WTC11 (cell line): ENCODE results near the gene DEPDC5. TPM values are rescaled to one million over a fixed set of nuclear protein-coding genes. Genes with fewer than 3 reads are reported as not detected.

Experiments
- ATAC-seq: fragments of 200-7000 bp; cut with Tn5 transposase; 2 replicates; pipeline ENCODE4 v1.10.0; 2021; ENCODE audit warnings: mild to moderate bottlenecking, moderate library complexity
- CTCF ChIA-PET: fragments of 300-600 bp; sonication (Branson Sonifier 250); formaldehyde crosslinking; loops from one replicate; lab custom pipeline; 2021; ENCODE audit warnings: antibody characterized with exemption; lab: Charles Lee
- POLR2A ChIA-PET: fragments of 350-600 bp; sonication (Branson Sonifier 250); formaldehyde crosslinking; loops from one replicate; lab custom pipeline; 2021; ENCODE audit warnings: antibody characterized with exemption; lab: Charles Lee
- DNase-seq: peaks from one replicate; pipeline ENCODE4 v3.0.0; 2021; ENCODE audit warnings: low spot score
- H3K27ac Mint-ChIP-seq: 2 replicates; pipeline ENCODE4 v1.8.0; 2021; ENCODE audit warnings: mixed read lengths
- H3K27me3 Mint-ChIP-seq: 2 replicates; pipeline ENCODE4 v1.8.0; 2021; ENCODE audit warnings: low read depth, mild to moderate bottlenecking, moderate library complexity, mixed read lengths
- H3K36me3 Mint-ChIP-seq: 2 replicates; pipeline ENCODE4 v1.8.0; 2021; ENCODE audit warnings: mixed read lengths
- H3K4me1 Mint-ChIP-seq: 2 replicates; pipeline ENCODE4 v1.8.0; 2022; ENCODE audit warnings: mixed read lengths
- H3K4me3 Mint-ChIP-seq: 2 replicates; pipeline ENCODE4 v1.8.0; 2021; ENCODE audit warnings: mild to moderate bottlenecking, moderate library complexity, mixed read lengths
- H3K9me3 Mint-ChIP-seq: 2 replicates; pipeline ENCODE4 v1.8.0; 2021; ENCODE audit warnings: mixed read lengths
- ARID4B ChIP-seq: sonication (generic); formaldehyde crosslinking; IDR thresholded peaks from 2 replicates; pipeline ENCODE4 v1.8.0; 2023; ENCODE audit warnings: missing genetic modification reagents, mild to moderate bottlenecking, borderline replicate concordance
- ATF1 ChIP-seq: sonication (generic); formaldehyde crosslinking; IDR thresholded peaks from 2 replicates; pipeline ENCODE4 v1.8.1; 2023; ENCODE audit warnings: mild to moderate bottlenecking, moderate library complexity, missing genetic modification reagents
- CBFB ChIP-seq: sonication (generic); formaldehyde crosslinking; IDR thresholded peaks from 2 replicates; pipeline ENCODE4 v1.8.1; 2022; ENCODE audit warnings: mild to moderate bottlenecking, low read depth, missing genetic modification reagents
- CREB1 ChIP-seq: sonication (generic); formaldehyde crosslinking; IDR thresholded peaks from 2 replicates; pipeline ENCODE4 v1.8.0; 2023; ENCODE audit warnings: mild to moderate bottlenecking, missing genetic modification reagents
- GTF2I ChIP-seq: fragments of 250-450 bp; sonication (Bioruptor Pico); conservative IDR thresholded peaks from 2 replicates; pipeline ENCODE4 v1.4.0; 2021; ENCODE audit warnings: mild to moderate bottlenecking
- KAT7 ChIP-seq: sonication (generic); formaldehyde crosslinking; IDR thresholded peaks from 2 replicates; pipeline ENCODE4 v1.8.1; 2023; ENCODE audit warnings: missing genetic modification reagents, mild to moderate bottlenecking, borderline replicate concordance
- MXD4 ChIP-seq: fragments of 250-450 bp; sonication (Bioruptor Pico); IDR thresholded peaks from 2 replicates; pipeline ENCODE4 v1.8.0; 2021; ENCODE audit warnings: mild to moderate bottlenecking, moderate library complexity, borderline replicate concordance
- NFE2L1 ChIP-seq: sonication (generic); formaldehyde crosslinking; IDR thresholded peaks from 2 replicates; pipeline ENCODE4 v1.8.1; 2023; ENCODE audit warnings: missing genetic modification reagents
- NR3C1 ChIP-seq: sonication (generic); formaldehyde crosslinking; conservative IDR thresholded peaks from 2 replicates; pipeline ENCODE4 v1.8.1; 2023; ENCODE audit warnings: low read depth, mild to moderate bottlenecking, missing genetic modification reagents
- RORB ChIP-seq: fragments of 250-450 bp; sonication (Bioruptor Pico); IDR thresholded peaks from 2 replicates; pipeline ENCODE4 v1.9.0; 2021; ENCODE audit warnings: mild to moderate bottlenecking
- SMAD3 ChIP-seq: sonication (generic); formaldehyde crosslinking; IDR thresholded peaks from 2 replicates; pipeline ENCODE4 v1.8.0; 2022; ENCODE audit warnings: missing genetic modification reagents, mild to moderate bottlenecking, borderline replicate concordance
- TCF7 ChIP-seq: sonication (generic); formaldehyde crosslinking; IDR thresholded peaks from 2 replicates; pipeline ENCODE4 v1.8.0; 2022; ENCODE audit warnings: mild to moderate bottlenecking, low read depth, missing genetic modification reagents, moderate library complexity
- TEAD4 ChIP-seq: sonication (generic); formaldehyde crosslinking; IDR thresholded peaks from 2 replicates; pipeline ENCODE4 v1.8.0; 2022; ENCODE audit warnings: mild to moderate bottlenecking, missing genetic modification reagents
- ZNF423 ChIP-seq: fragments of 250-450 bp; sonication (Bioruptor Pico); IDR thresholded peaks from 2 replicates; pipeline ENCODE4 v2.1.2; 2022; ENCODE audit warnings: mild to moderate bottlenecking, moderate library complexity
- ZNF671 ChIP-seq: fragments of 250-450 bp; sonication (Bioruptor Pico); IDR thresholded peaks from 2 replicates; pipeline ENCODE4 v1.8.0; 2021; ENCODE audit warnings: mild to moderate bottlenecking
- total RNA-seq: library from RNA; stranded (reverse); gene quantifications from 3 replicates; pipeline ENCODE4 v1.2.3, GENCODE V29; 2021
- TF ChIP-seq, protein P1 (sequence below): sonication (generic); formaldehyde crosslinking; IDR thresholded peaks from 2 replicates; pipeline ENCODE4 v1.8.1; 2022; ENCODE audit warnings: mild to moderate bottlenecking, moderate library complexity, missing genetic modification reagents
- TF ChIP-seq, protein P2 (sequence below): sonication (generic); formaldehyde crosslinking; IDR thresholded peaks from 2 replicates; pipeline ENCODE4 v1.8.1; 2023; ENCODE audit warnings: mild to moderate bottlenecking, missing genetic modification reagents
- TF ChIP-seq, protein P3 (sequence below): sonication (generic); formaldehyde crosslinking; conservative IDR thresholded peaks from 2 replicates; pipeline ENCODE4 v1.8.1; 2022; ENCODE audit warnings: mild to moderate bottlenecking, missing genetic modification reagents
- TF ChIP-seq, protein P4 (sequence below): sonication (generic); formaldehyde crosslinking; IDR thresholded peaks from 2 replicates; pipeline ENCODE4 v1.8.1; 2022; ENCODE audit warnings: missing genetic modification reagents, borderline replicate concordance
- TF ChIP-seq, protein P5 (sequence below): fragments of 250-450 bp; sonication (Bioruptor Pico); conservative IDR thresholded peaks from 2 replicates; pipeline ENCODE4 v1.9.0; 2021; ENCODE audit warnings: mild to moderate bottlenecking

Gene DEPDC5
- total RNA-seq, 1 experiment from 2014 or later = 40.5 TPM

GRCh38 chr22:31844941-31845340 lies 91.1 kb downstream of the DEPDC5 start:
- Mint-ChIP-seq H3K4me1 (peaks cover 3% of the 10 kb centered on the region), H3K27me3 (no peaks in the 10 kb centered on the region), H3K27ac (no peak overlapping the region), H3K9me3 (peaks cover 27% of the 10 kb centered on the region), H3K4me3 (no peak overlapping the region), H3K36me3 (peaks cover 65% of the 10 kb centered on the region)
- ATAC-seq (no peak), DNase-seq (no peak)
- ChIA-PET POLR2A (no interaction called here), CTCF (interaction anchor here (0.7 to 1.6 kb wide), 2 partner anchors 125 to 474 kb away, joined by 6 to 10 read pairs; no protein-coding TSS in a partner anchor)
- TF ChIP-seq MXD4 (CRISPR knock-in tag) (no peak), KAT7 (no peak), ZNF671 (CRISPR knock-in tag) (no peak), GTF2I (CRISPR knock-in tag) (no peak), NR3C1 (no peak), CREB1 (CRISPR knock-in tag) (no peak), SMAD3 (no peak), TEAD4 (no peak), ZNF423 (CRISPR knock-in tag) (no peak), NFE2L1 (CRISPR knock-in tag) (no peak), ARID4B (CRISPR knock-in tag) (no peak), RORB (CRISPR knock-in tag) (no peak), CBFB (CRISPR knock-in tag) (no peak), TCF7 (no peak), ATF1 (CRISPR knock-in tag) (no peak)
- TF ChIP-seq, protein P1, sequence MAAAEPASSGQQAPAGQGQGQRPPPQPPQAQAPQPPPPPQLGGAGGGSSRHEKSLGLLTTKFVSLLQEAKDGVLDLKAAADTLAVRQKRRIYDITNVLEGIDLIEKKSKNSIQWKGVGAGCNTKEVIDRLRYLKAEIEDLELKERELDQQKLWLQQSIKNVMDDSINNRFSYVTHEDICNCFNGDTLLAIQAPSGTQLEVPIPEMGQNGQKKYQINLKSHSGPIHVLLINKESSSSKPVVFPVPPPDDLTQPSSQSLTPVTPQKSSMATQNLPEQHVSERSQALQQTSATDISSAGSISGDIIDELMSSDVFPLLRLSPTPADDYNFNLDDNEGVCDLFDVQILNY (CRISPR knock-in tag) = no peak
- TF ChIP-seq, protein P2, sequence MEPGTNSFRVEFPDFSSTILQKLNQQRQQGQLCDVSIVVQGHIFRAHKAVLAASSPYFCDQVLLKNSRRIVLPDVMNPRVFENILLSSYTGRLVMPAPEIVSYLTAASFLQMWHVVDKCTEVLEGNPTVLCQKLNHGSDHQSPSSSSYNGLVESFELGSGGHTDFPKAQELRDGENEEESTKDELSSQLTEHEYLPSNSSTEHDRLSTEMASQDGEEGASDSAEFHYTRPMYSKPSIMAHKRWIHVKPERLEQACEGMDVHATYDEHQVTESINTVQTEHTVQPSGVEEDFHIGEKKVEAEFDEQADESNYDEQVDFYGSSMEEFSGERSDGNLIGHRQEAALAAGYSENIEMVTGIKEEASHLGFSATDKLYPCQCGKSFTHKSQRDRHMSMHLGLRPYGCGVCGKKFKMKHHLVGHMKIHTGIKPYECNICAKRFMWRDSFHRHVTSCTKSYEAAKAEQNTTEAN (CRISPR knock-in tag) = no peak
- TF ChIP-seq, protein P3, sequence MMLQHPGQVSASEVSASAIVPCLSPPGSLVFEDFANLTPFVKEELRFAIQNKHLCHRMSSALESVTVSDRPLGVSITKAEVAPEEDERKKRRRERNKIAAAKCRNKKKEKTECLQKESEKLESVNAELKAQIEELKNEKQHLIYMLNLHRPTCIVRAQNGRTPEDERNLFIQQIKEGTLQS (CRISPR knock-in tag) = no peak
- TF ChIP-seq, protein P4, sequence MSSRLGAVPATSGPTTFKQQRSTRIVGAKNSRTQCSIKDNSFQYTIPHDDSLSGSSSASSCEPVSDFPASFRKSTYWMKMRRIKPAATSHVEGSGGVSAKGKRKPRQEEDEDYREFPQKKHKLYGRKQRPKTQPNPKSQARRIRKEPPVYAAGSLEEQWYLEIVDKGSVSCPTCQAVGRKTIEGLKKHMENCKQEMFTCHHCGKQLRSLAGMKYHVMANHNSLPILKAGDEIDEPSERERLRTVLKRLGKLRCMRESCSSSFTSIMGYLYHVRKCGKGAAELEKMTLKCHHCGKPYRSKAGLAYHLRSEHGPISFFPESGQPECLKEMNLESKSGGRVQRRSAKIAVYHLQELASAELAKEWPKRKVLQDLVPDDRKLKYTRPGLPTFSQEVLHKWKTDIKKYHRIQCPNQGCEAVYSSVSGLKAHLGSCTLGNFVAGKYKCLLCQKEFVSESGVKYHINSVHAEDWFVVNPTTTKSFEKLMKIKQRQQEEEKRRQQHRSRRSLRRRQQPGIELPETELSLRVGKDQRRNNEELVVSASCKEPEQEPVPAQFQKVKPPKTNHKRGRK (CRISPR knock-in tag) = no peak
- TF ChIP-seq, protein P5, sequence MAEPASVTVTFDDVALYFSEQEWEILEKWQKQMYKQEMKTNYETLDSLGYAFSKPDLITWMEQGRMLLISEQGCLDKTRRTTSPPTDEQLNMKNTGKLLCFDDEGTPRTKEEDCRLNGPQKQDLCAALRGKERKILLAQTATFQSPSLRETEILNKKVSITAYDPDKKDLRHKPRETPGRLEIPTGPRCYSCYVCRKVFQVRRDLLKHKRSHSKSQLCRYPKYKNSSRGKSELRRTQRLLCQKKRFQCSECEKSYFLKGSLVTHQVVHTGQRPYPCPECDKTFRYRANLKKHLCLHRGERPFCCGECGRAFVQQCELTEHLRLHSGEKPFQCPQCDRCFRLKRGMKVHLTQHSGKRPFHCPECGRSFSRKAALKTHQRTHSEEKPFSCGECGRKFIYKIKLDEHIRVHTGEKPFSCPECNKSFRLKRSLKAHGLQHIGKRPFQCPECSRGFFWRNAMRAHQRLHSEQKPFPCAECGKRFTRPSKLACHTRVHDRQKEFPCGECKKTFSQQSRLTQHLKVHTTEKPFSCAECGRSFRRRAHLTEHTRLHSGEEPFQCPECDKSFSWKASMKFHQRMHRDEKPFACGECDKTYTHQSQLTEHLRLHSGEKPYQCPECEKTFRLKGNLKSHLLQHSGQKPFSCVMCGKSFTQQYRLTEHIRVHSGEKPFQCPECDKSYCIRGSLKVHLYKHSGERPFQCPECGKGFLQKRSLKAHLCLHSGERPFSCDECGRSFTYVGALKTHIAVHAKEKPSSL (CRISPR knock-in tag) = no peak
